Peyer's patch (tissue), 4 donors: ENCODE data around the gene ZMAT5.

Experiments
- POLR2A ChIP-seq, 2 donors: fragments of 450-650 bp; IDR thresholded peaks; one replicate each; pipeline ENCODE4 v1.5.1; 2017; ENCODE audit warnings: antibody characterized with exemption in 2 of 2, mild to moderate bottlenecking in 2 of 2, moderate library complexity in 2 of 2
- TF ChIP-seq, protein P1 (sequence below), 6 experiments: fragments of 450-650 bp in 4 of 6; fragments of 200-600 bp in 2 of 6; sonication (generic) in 1 of 6; IDR thresholded peaks; one replicate each; pipeline ENCODE4 v1.5.1; 2017 to 2019; ENCODE audit warnings: antibody characterized with exemption in 6 of 6, mild to moderate bottlenecking in 3 of 6, moderate library complexity in 1 of 6

GRCh38 chr22:29690476-29690875, 76.3 kb downstream of the ZMAT5 start:
- TF ChIP-seq, protein P1, sequence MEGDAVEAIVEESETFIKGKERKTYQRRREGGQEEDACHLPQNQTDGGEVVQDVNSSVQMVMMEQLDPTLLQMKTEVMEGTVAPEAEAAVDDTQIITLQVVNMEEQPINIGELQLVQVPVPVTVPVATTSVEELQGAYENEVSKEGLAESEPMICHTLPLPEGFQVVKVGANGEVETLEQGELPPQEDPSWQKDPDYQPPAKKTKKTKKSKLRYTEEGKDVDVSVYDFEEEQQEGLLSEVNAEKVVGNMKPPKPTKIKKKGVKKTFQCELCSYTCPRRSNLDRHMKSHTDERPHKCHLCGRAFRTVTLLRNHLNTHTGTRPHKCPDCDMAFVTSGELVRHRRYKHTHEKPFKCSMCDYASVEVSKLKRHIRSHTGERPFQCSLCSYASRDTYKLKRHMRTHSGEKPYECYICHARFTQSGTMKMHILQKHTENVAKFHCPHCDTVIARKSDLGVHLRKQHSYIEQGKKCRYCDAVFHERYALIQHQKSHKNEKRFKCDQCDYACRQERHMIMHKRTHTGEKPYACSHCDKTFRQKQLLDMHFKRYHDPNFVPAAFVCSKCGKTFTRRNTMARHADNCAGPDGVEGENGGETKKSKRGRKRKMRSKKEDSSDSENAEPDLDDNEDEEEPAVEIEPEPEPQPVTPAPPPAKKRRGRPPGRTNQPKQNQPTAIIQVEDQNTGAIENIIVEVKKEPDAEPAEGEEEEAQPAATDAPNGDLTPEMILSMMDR (IDR thresholded peaks at IDR 0.05): no peak
- TF ChIP-seq POLR2A (IDR thresholded peaks at IDR 0.05): no peak
